ENCODE data around the gene NINJ1.

Gene NINJ1

DNA sequence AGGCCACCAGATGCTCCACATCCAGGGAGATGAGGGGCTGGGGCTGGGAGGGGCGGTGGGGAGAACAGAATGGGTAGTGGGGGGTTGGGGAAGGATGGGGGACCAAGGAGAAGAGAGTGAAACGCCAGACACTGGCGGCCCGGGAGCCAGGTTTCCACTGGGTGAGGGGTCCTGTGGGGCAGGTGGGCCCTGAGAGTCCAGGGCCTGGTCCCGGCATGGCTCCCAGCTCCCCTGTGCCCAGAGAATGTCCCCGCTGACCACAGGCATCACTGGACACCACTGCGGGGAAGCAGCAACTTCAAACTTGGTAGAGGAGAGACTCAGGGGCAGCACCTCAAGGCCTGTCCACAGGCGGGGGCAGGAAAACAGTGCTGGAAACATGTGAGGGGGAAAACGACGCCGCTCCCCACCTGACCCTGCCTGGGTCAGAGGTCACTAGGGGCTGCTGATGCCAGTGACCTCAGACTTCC is 13.2 kb downstream of the NINJ1 start:
- H2AFZ ChIP-seq (ENCODE audit: insufficient read depth, low read length, poor library complexity), result no peak overlapping the region
- no peak overlapping the region for H3K9ac ChIP-seq (ENCODE audit: low read length)
- H2BK120ac ChIP-seq (ENCODE audit: insufficient read depth, low read length, poor library complexity), result no peak overlapping the region
- no peak overlapping the region for H2BK12ac ChIP-seq (ENCODE audit: low read length)
- WGBS (ENCODE audit: extremely low coverage, insufficient coverage, insufficient read length), result no CpG with 5 or more reads among the region's 11 CpGs
- no peaks in the 10 kb centered on the region for H3K9me3 ChIP-seq (ENCODE audit: insufficient read depth, low read depth, low read length)
- no peak overlapping the region for H2BK5ac ChIP-seq (ENCODE audit: low read depth, low read length, poor library complexity)
- H3K36me3 ChIP-seq (ENCODE audit: control insufficient read depth in 1 of 2, insufficient read depth in 2 of 2, low read length in 2 of 2), result peaks cover 18 to 21% of the 10 kb centered on the region in 2 experiments
- H3K27me3 ChIP-seq (ENCODE audit: insufficient read depth, low read length), result no peaks in the 10 kb centered on the region
- no peak overlapping the region for H3K4me2 ChIP-seq (ENCODE audit: low read length)
- H2AK5ac ChIP-seq (ENCODE audit: low read length), result no peak overlapping the region
- H3K23ac ChIP-seq (ENCODE audit: low read length), result no peak overlapping the region
- no peak overlapping the region for H3K14ac ChIP-seq (ENCODE audit: low read length)
- no peaks in the 10 kb centered on the region for H3K79me1 ChIP-seq (ENCODE audit: low read length)
- H3K4me3 ChIP-seq (ENCODE audit: low read depth, low read length), result no peak overlapping the region
- H3K18ac ChIP-seq (ENCODE audit: low read length), result no peak overlapping the region
- H4K91ac ChIP-seq (ENCODE audit: low read depth, low read length), result no peak overlapping the region
- no peak overlapping the region for H3K4ac ChIP-seq (ENCODE audit: low read depth, low read length)
- no peak overlapping the region for H4K8ac ChIP-seq (ENCODE audit: low read depth, low read length)
- H3K4me1 ChIP-seq (ENCODE audit: control insufficient read depth in 1 of 2, insufficient read depth in 2 of 2, low read length in 2 of 2), result no peaks in the 10 kb centered on the region
- H4K12ac ChIP-seq (ENCODE audit: low read depth, low read length), result no peak overlapping the region
- H3K27ac ChIP-seq (ENCODE audit: low read depth, low read length), result no peak overlapping the region
- no peaks in the 10 kb centered on the region for H3K79me2 ChIP-seq (ENCODE audit: control insufficient read depth, insufficient read depth, low read length, poor library complexity)
- DNase-seq, result no peak

DNA sequence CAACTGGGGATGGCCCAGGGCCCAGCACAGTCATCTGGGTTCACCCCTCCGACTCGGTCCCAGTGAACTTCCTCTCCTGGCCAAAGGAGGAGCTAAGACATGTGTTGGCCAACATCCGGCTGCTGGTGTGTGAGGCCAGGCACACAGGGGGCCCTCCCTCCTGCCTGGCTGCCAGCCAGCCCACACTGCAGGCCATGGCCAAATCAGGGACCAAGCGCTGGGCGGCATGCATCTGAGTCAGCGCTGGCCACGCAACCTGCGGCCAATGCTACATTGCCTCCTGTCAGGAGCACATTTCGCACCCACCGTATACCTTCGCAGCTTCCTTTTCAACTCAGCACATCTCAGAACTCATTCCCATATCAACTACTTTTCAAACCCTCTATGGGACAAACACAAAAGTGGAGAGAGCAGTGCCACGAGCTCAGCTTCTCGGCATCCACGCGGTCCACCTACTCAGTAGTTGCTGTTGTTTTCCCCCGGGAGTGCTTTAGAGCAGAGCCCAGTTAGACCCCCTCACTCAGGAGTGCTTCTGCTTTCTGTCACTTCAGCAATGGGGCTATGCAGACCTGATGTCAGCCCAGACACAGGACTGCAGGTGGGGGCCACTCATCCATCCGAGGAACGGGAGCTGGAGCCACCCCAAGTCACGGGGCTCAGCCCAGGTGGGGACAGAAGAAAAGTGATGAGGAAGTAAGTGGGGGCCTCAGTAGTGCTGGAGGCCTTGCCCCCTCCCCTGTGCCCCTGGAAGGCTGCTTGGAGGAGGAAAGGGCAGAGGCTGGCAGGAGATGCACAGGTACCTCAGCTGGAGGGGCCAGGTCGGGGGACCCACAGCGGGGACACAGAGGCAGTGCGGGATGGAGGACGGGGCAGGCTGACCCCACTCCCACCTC is 13.9 kb downstream of the NINJ1 start:
- Histone ChIP-seq H4K91ac (ENCODE audit: low read depth, low read length) (no peak overlapping the region), H4K12ac (ENCODE audit: low read depth, low read length) (no peak overlapping the region)

DNA sequence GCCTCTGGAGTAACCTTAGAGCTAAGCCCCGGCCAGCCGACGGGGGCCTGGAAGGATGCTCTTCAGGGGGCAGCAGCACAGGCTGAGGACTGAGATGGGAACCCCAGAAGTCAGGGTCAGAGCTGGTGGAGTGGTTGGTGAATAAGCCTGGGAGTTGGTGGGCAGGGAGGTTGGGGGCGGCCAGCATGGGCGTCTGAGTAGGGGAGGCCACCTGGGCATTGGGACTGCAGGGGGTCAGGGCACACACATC is 14.4 kb downstream of the NINJ1 start:
- WGBS (ENCODE audit: extremely low coverage, insufficient coverage, insufficient read length), result no CpG with 5 or more reads among the region's 5 CpGs

More for the DNA sequence above, 13.9 kb downstream of the NINJ1 start:
- H3K36me3 ChIP-seq (ENCODE audit: control insufficient read depth in 1 of 2, insufficient read depth in 2 of 2, low read length in 2 of 2), result peaks cover 18 to 19% of the 10 kb centered on the region in 2 experiments
- H3K9me3 ChIP-seq (ENCODE audit: insufficient read depth, low read depth, low read length), result no peaks in the 10 kb centered on the region
- WGBS (ENCODE audit: extremely low coverage, insufficient coverage, insufficient read length), result 100% methylated on average over 2 of the region's 23 CpGs
- DNase-seq, result peak; percentile 74 to 80
- no peak overlapping the region for H3K4me2 ChIP-seq (ENCODE audit: low read length)
- no peaks in the 10 kb centered on the region for H3K79me1 ChIP-seq (ENCODE audit: low read length)
- H2AK5ac ChIP-seq (ENCODE audit: low read length), result no peak overlapping the region
- no peaks in the 10 kb centered on the region for H3K4me1 ChIP-seq (ENCODE audit: control insufficient read depth in 1 of 2, insufficient read depth in 2 of 2, low read length in 2 of 2)
- H3K79me2 ChIP-seq (ENCODE audit: control insufficient read depth, insufficient read depth, low read length, poor library complexity), result no peaks in the 10 kb centered on the region
- no peaks in the 10 kb centered on the region for H3K27me3 ChIP-seq (ENCODE audit: insufficient read depth, low read length)
- H2AFZ ChIP-seq (ENCODE audit: insufficient read depth, low read length, poor library complexity), result no peak overlapping the region
- no peak overlapping the region for H3K18ac ChIP-seq (ENCODE audit: low read length)
- no peak overlapping the region for H3K27ac ChIP-seq (ENCODE audit: low read depth, low read length)
- no peak overlapping the region for H3K4me3 ChIP-seq (ENCODE audit: low read depth, low read length)
- H3K23ac ChIP-seq (ENCODE audit: low read length), result no peak overlapping the region
- H4K8ac ChIP-seq (ENCODE audit: low read depth, low read length), result no peak overlapping the region
- no peak overlapping the region for H3K9ac ChIP-seq (ENCODE audit: low read length)
- no peak overlapping the region for H2BK120ac ChIP-seq (ENCODE audit: insufficient read depth, low read length, poor library complexity)
- H3K14ac ChIP-seq (ENCODE audit: low read length), result no peak overlapping the region
- H3K4ac ChIP-seq (ENCODE audit: low read depth, low read length), result no peak overlapping the region
- H2BK5ac ChIP-seq (ENCODE audit: low read depth, low read length, poor library complexity), result no peak overlapping the region
- H2BK12ac ChIP-seq (ENCODE audit: low read length), result no peak overlapping the region

DNA sequence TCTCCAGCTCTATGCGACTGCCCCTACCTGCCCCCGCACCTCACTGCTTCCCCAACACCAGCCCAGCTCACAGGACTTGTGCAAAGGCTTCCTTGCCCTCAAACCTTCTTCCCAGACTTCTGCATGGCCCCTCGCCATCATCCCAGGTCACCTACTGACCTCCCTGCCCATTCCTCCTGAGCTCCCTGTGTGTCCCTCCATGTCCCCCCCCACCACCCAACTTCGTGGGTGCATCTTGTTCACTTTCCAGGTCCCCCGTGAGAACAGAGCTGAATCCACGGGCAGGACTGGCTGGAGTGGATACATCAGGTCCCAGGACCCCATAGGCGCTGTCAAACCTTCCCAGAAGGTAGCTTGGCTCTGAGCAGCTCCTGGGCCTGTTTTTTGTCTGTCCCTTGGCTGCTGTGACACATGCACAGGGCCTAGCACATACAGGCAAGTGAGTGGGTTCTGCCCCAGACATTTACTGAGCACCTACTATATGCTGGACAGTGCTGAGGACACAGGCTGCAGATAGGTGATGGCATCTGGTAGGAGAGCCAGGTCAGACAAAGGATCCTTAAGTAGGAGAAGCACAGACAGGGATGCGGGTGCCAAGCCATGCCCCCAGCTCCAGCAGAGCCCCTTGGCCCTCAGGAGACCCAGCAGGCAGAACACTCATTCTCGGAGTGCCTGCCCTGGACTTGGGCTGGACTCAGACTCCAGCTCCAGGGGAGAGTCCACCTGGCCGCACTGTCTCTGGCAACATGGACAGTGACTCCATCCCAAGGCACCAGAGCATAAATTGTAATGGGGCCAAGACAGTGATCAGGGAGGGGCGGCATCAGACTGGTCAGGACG is 15.0 kb downstream of the NINJ1 start:
- no peak overlapping the region for H4K12ac ChIP-seq (ENCODE audit: low read depth, low read length)
- H2BK5ac ChIP-seq (ENCODE audit: low read depth, low read length, poor library complexity), result no peak overlapping the region
- H3K27ac ChIP-seq (ENCODE audit: low read depth, low read length), result no peak overlapping the region
- H4K91ac ChIP-seq (ENCODE audit: low read depth, low read length), result no peak overlapping the region
- no peak overlapping the region for H3K9ac ChIP-seq (ENCODE audit: low read length)
- no peak overlapping the region for H3K14ac ChIP-seq (ENCODE audit: low read length)
- no peaks in the 10 kb centered on the region for H3K79me1 ChIP-seq (ENCODE audit: low read length)
- no peak overlapping the region for H3K18ac ChIP-seq (ENCODE audit: low read length)
- no peak overlapping the region for H3K23ac ChIP-seq (ENCODE audit: low read length)
- no CpG with 5 or more reads among the region's 12 CpGs for WGBS (ENCODE audit: extremely low coverage, insufficient coverage, insufficient read length)
- no peaks in the 10 kb centered on the region for H3K9me3 ChIP-seq (ENCODE audit: insufficient read depth, low read depth, low read length)
- H3K4me2 ChIP-seq (ENCODE audit: low read length), result no peak overlapping the region
- peaks cover 12 to 13% of the 10 kb centered on the region in 2 experiments for H3K36me3 ChIP-seq (ENCODE audit: control insufficient read depth in 1 of 2, insufficient read depth in 2 of 2, low read length in 2 of 2)
- H3K27me3 ChIP-seq (ENCODE audit: insufficient read depth, low read length), result no peaks in the 10 kb centered on the region
- H2AFZ ChIP-seq (ENCODE audit: insufficient read depth, low read length, poor library complexity), result no peak overlapping the region
- H2BK12ac ChIP-seq (ENCODE audit: low read length), result no peak overlapping the region
- no peak overlapping the region for H3K4ac ChIP-seq (ENCODE audit: low read depth, low read length)
- H2AK5ac ChIP-seq (ENCODE audit: low read length), result no peak overlapping the region
- no peak overlapping the region for H3K4me3 ChIP-seq (ENCODE audit: low read depth, low read length)
- peaks cover 0 to 4% of the 10 kb centered on the region in 2 experiments for H3K4me1 ChIP-seq (ENCODE audit: control insufficient read depth in 1 of 2, insufficient read depth in 2 of 2, low read length in 2 of 2)
- no peak for DNase-seq
- H4K8ac ChIP-seq (ENCODE audit: low read depth, low read length), result no peak overlapping the region
- no peaks in the 10 kb centered on the region for H3K79me2 ChIP-seq (ENCODE audit: control insufficient read depth, insufficient read depth, low read length, poor library complexity)
- no peak overlapping the region for H2BK120ac ChIP-seq (ENCODE audit: insufficient read depth, low read length, poor library complexity)

More for the DNA sequence above, 14.4 kb downstream of the NINJ1 start:
- no peak for DNase-seq
- Histone ChIP-seq H3K4me1 (ENCODE audit: control insufficient read depth in 1 of 2, insufficient read depth in 2 of 2, low read length in 2 of 2) (no peaks in the 10 kb centered on the region), H2AFZ (ENCODE audit: insufficient read depth, low read length, poor library complexity) (no peak overlapping the region), H3K4ac (ENCODE audit: low read depth, low read length) (no peak overlapping the region), H3K4me2 (ENCODE audit: low read length) (no peak overlapping the region), H2AK5ac (ENCODE audit: low read length) (no peak overlapping the region), H3K4me3 (ENCODE audit: low read depth, low read length) (no peak overlapping the region), H3K79me2 (ENCODE audit: control insufficient read depth, insufficient read depth, low read length, poor library complexity) (no peaks in the 10 kb centered on the region), H3K27ac (ENCODE audit: low read depth, low read length) (no peak overlapping the region), H4K91ac (ENCODE audit: low read depth, low read length) (no peak overlapping the region), H3K23ac (ENCODE audit: low read length) (no peak overlapping the region), H2BK120ac (ENCODE audit: insufficient read depth, low read length, poor library complexity) (no peak overlapping the region), H3K79me1 (ENCODE audit: low read length) (no peaks in the 10 kb centered on the region), H3K9me3 (ENCODE audit: insufficient read depth, low read depth, low read length) (no peaks in the 10 kb centered on the region), H3K36me3 (ENCODE audit: control insufficient read depth in 1 of 2, insufficient read depth in 2 of 2, low read length in 2 of 2) (peaks cover 14 to 15% of the 10 kb centered on the region in 2 experiments), H3K27me3 (ENCODE audit: insufficient read depth, low read length) (no peaks in the 10 kb centered on the region), H3K14ac (ENCODE audit: low read length) (no peak overlapping the region), H3K18ac (ENCODE audit: low read length) (no peak overlapping the region), H3K9ac (ENCODE audit: low read length) (no peak overlapping the region), H2BK12ac (ENCODE audit: low read length) (no peak overlapping the region), H4K12ac (ENCODE audit: low read depth, low read length) (no peak overlapping the region), H2BK5ac (ENCODE audit: low read depth, low read length, poor library complexity) (no peak overlapping the region), H4K8ac (ENCODE audit: low read depth, low read length) (no peak overlapping the region)
